Measurements from ENCODE around the gene EHD2. TPM values are rescaled to one million over a fixed set of nuclear protein-coding genes. Genes with fewer than 3 reads are reported as not detected.
"Not testable (repeated sequence)": the region's sequence is repeated elsewhere in the genome, so short reads cannot be mapped to it uniquely, and the experiment has no call there.

EHD2 gene
- polyA plus RNA-seq (ENCODE audit: insufficient read length in 12 of 12), result 100 to 1,000 TPM in 7 of 12 donors, 10 to 100 TPM in 4, not detected in 1; 83.7 to 146 (median 105) TPM
- long read RNA-seq, donor 1, transcript EHD2-201 (6 exons, 3,585 nt), result major isoform, 5 of 6 reads
- long read RNA-seq, donor 1, partial matches to known transcripts, result 0 of 6 reads
- long read RNA-seq, donor 1, other reads (novel, unspliced or antisense), result 0 of 6 reads
- long read RNA-seq, donor 2, transcript EHD2-201 (6 exons, 3,585 nt), result major isoform, 30 of 43 reads
- long read RNA-seq, donor 2, partial matches to known transcripts, result 12 of 43 reads
- long read RNA-seq, donor 2, other reads (novel, unspliced or antisense), result 0 of 43 reads
- long read RNA-seq, donor 3, transcript EHD2-201 (6 exons, 3,585 nt), result major isoform, 15 of 80 reads
- long read RNA-seq, donor 3, partial matches to known transcripts, result 64 of 80 reads
- long read RNA-seq, donor 3, other reads (novel, unspliced or antisense), result 0 of 80 reads
- long read RNA-seq, donor 4, transcript EHD2-201 (6 exons, 3,585 nt), result major isoform, 13 of 13 reads
- long read RNA-seq, donor 4, partial matches to known transcripts, result 0 of 13 reads
- long read RNA-seq, donor 4, other reads (novel, unspliced or antisense), result 0 of 13 reads
- long read RNA-seq, donor 5, transcript EHD2-201 (6 exons, 3,585 nt), result major isoform, 47 of 58 reads
- long read RNA-seq, donor 5, partial matches to known transcripts, result 11 of 58 reads
- long read RNA-seq, donor 5, other reads (novel, unspliced or antisense), result 0 of 58 reads
- long read RNA-seq, donor 6, transcript EHD2-201 (6 exons, 3,585 nt), result major isoform, 18 of 19 reads
- long read RNA-seq, donor 6, partial matches to known transcripts, result 0 of 19 reads
- long read RNA-seq, donor 6, other reads (novel, unspliced or antisense), result 0 of 19 reads
- long read RNA-seq, donor 7, transcript EHD2-201 (6 exons, 3,585 nt), result major isoform, 12 of 12 reads
- long read RNA-seq, donor 7, partial matches to known transcripts, result 0 of 12 reads
- long read RNA-seq, donor 7, other reads (novel, unspliced or antisense), result 0 of 12 reads
- long read RNA-seq, donor 8, transcript EHD2-201 (6 exons, 3,585 nt), result major isoform, 32 of 32 reads
- long read RNA-seq, donor 8, partial matches to known transcripts, result 0 of 32 reads
- long read RNA-seq, donor 8, other reads (novel, unspliced or antisense), result 0 of 32 reads
- long read RNA-seq, donor 9, transcript EHD2-201 (6 exons, 3,585 nt), result major isoform, 9 of 9 reads
- long read RNA-seq, donor 9, partial matches to known transcripts, result 0 of 9 reads
- long read RNA-seq, donor 9, other reads (novel, unspliced or antisense), result 0 of 9 reads
- long read RNA-seq, donor 10, transcript EHD2-201 (6 exons, 3,585 nt), result major isoform, 23 of 24 reads
- long read RNA-seq, donor 10, partial matches to known transcripts, result 0 of 24 reads
- long read RNA-seq, donor 10, other reads (novel, unspliced or antisense), result 0 of 24 reads
- long read RNA-seq, donor 11, transcript EHD2-201 (6 exons, 3,585 nt), result major isoform, 22 of 27 reads
- long read RNA-seq, donor 11, partial matches to known transcripts, result 5 of 27 reads
- long read RNA-seq, donor 11, other reads (novel, unspliced or antisense), result 0 of 27 reads

DNA sequence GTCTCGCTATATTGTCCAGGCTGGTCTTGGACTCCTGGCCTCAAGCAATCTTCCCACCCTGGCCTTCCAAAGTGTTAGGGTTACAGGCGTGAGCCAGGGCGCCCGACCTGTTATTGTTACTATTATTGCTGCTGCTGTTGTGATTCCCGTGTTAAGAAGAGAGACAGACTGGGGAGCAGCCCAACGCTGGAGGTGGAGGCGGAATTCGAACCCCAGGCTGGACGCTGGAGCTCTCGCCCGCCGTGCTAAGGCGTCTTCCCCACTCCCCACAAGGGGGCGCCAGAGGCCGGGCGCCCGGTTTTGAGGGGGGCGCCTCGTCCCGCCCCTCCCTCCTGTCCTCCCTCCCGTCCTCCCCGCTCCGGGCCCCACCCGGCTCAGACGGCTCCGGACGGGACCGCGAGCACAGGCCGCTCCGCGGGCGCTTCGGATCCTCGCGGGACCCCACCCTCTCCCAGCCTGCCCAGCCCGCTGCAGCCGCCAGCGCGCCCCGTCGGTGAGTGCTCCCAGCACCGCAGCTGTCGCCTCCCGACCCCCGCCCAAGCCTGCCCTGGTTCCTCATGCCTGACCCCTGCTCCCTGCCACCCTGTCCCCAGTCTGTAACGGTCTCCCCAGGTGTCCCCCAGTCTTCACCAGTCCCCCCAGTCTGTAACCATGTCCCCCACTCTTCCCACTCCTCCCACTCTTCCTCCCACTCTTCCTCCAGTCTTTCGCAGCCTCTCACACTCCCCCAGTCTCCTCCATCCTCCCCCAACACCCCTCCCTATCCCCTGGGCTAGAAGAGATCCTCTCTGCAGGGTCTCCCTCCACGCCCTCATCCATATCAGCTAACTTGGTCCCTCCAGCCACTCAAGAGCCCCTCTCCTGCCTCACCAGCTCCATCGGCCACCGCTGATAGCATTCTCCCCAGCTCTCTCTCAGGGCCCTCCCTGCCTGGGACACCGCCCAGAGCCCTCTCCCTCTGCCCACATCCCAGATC is at the start of gene EHD2:
TSS of gene EHD2 (plus strand) at position 377 of the 976 bp plus-strand sequence. CDS start 3,191 bp downstream, outside the sequence.
- peak; percentile 87 for DNase-seq

GRCh38 chr19:47663435-47663910 is 49.7 kb upstream of the EHD2 start:
- no peak for DNase-seq

- DNase-seq, result no peak
These were observed 49.1 kb upstream of the EHD2 start for GRCh38 chr19:47663911-47664771.

DNA sequence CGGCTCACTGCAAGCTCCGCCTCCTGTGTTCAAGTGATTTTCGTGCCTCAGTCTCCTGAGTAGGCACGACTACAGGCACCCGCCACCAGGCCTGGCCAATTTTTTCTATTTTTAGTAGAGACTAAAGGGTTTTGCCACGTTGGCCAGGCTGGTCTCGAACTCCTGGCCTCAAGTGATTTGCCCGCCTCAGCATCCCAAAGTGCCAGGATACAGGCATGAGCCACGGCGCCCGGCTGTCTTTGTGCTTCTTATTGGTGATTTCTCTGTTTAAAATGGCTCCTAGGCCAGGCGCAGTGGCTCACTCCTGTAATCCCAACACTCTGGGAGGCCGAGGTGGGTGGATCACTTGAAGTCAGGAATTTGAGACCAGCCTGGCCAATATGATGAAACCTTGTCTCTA is 44.7 kb upstream of the EHD2 start:
- not testable (repeated sequence) for DNase-seq

DNA sequence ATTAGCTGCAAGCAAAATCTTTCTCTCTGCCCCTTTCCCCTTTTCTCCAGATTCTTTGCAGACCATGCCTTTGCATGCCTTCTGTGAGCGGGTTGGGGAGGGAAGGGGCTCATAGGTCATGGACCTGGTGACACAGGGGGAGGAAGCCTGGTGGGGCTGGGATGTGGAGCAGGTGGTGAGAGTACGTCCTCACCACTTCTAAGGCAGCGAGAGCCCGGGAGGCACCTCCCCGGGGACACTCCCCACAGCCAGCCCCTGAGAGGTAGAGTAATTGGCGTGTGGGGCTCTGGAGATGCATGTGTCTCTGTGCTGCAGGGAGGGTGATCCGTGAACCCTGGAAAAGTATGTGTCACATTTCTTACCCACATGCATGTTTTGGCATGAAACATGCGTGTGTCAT is 42.5 kb upstream of the EHD2 start:
- no peak for DNase-seq

- no peak for DNase-seq
These were observed 41.7 kb upstream of the EHD2 start for GRCh38 chr19:47671499-47671898.

GRCh38 chr19:47673426-47673825 is 39.8 kb upstream of the EHD2 start:
- DNase-seq, result no peak

DNA sequence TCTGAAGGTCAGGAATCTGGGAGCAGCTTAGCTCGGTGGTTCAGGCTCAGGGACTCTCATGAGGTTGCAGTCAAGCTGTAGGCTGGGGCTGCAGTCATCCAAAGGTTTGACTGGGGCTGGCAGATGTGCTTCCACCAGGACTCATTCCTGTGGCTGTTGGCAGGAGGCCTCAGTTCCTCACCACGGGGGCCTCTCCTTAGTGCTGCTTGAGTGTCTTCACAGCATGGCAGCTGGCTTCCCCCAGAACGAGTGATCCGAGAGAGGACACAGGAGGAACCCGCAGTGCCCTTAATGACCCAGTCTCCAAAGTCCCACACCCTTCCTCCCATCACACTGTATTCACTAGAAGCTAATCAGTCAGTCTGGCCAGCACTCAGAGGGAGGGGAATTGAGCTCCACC is 38.7 kb upstream of the EHD2 start:
- DNase-seq, result no peak

DNA sequence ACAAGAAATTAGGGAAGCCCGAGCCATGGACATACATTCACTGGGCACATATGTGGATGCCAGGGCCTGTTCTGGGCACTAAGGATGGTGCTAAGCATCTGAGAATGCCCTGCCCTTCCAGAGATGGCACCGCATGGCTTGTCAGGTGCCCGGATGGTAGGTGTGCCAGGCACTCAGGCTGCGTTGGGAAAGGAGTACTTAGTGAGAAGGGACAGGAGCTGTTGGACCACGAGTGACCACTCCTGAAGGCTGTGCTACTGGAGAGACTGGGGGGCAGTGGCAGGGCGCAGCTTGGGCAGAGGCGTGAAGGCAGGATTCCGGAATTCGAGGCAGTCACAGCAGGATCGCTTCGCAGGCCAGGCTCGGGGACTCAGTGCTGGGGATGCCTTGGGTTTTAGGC is 38.0 kb upstream of the EHD2 start:
- DNase-seq, result no peak

DNA sequence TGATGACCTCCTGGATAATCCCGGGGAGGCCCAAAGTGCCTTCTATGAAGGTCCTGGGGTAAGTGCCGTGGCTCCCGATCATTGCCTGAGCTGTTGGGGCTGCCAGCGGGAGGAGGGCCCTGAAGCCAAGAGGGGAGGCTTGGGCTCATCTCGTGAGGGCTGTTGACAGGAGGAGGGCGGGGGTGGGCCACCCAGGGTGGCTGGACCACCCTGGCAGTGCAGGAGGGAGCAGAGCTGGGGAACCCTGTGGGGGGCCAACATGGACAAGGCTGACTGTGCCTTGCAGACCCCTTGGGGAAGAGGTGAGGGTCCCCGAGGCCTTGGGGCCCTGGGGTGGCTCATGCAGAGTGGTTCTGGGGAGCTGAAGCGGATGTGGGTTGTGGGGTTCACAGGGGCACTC is 37.4 kb upstream of the EHD2 start:
- DNase-seq, result no peak

GRCh38 chr19:47676811-47677210 is 36.4 kb upstream of the EHD2 start:
- DNase-seq, result no peak

DNA sequence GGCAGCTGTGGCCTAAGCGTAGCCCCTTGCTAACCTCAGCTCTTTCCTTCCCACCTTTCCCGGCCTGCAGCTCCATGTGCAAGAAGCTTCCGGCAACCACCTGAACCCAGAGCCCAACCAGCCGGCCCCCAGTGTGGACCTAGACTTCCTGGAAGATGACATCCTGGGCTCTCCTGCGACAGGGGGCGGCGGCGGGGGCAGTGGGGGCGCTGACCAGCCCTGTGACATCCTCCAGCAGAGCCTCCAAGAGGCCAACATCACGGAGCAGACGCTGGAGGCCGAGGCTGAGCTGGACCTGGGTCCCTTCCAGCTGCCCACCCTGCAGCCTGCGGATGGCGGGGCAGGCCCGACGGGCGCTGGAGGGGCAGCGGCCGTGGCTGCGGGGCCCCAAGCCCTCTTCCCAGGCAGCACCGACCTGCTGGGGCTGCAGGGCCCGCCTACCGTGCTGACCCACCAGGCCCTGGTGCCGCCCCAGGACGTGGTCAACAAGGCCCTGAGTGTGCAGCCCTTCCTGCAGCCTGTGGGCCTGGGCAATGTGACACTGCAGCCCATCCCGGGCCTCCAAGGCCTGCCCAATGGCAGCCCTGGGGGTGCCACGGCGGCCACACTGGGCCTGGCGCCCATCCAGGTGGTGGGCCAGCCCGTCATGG is 33.8 kb upstream of the EHD2 start:
- DNase-seq, result no peak

GRCh38 chr19:47679922-47680857 is 33.0 kb upstream of the EHD2 start:
- DNase-seq, result no peak

GRCh38 chr19:47680858-47681332 is 32.3 kb upstream of the EHD2 start:
- DNase-seq, result no peak

GRCh38 chr19:47681388-47681787 is 31.8 kb upstream of the EHD2 start:
- no peak for DNase-seq

GRCh38 chr19:47681936-47682335 is 31.3 kb upstream of the EHD2 start:
- DNase-seq, result no peak

GRCh38 chr19:47682939-47683338 is 30.3 kb upstream of the EHD2 start:
- no peak for DNase-seq
